Liver (tissue), 9 donors: ENCODE results near the gene MED25. TPM values are rescaled to one million over a fixed set of nuclear protein-coding genes. Genes with fewer than 3 reads are reported as not detected.

Experiments
- DNase-seq: peaks from one replicate; pipeline ENCODE4 v3.0.0-alpha.2; 2017; ENCODE audit warnings: low spot score
- H3K27ac ChIP-seq, 2 donors: one replicate each; pipeline ENCODE4 v1.7.0; 2013; ENCODE audit warnings: inconsistent platforms in 2 of 2, low read length in 2 of 2, control low read depth in 1 of 2, low read depth in 1 of 2, mild to moderate bottlenecking in 1 of 2
- H3K27me3 ChIP-seq, 4 donors: one replicate each; pipeline versions ENCODE4 v1.6.1 to v1.7.0; 2013; ENCODE audit warnings: low read length in 3 of 4, inconsistent platforms in 1 of 4, mild to moderate bottlenecking in 1 of 4, moderate library complexity in 1 of 4; ENCODE audit not compliant: control insufficient read depth in 4 of 4, insufficient read depth in 4 of 4
- H3K36me3 ChIP-seq, 4 donors: one replicate each; pipeline versions ENCODE4 v1.6.1 to v1.7.0; 2013; ENCODE audit warnings: low read length in 3 of 4, mild to moderate bottlenecking in 3 of 4, low read depth in 1 of 4, moderate library complexity in 1 of 4; ENCODE audit not compliant: control insufficient read depth in 4 of 4, insufficient read depth in 3 of 4
- H3K4me1 ChIP-seq, 4 donors: one replicate each; pipeline versions ENCODE4 v1.6.1 to v1.7.0; 2013; ENCODE audit warnings: low read length in 3 of 4, mild to moderate bottlenecking in 3 of 4, moderate library complexity in 1 of 4; ENCODE audit not compliant: control insufficient read depth in 4 of 4, insufficient read depth in 4 of 4
- H3K4me3 ChIP-seq, 3 donors: one replicate each; pipeline versions ENCODE4 v1.6.1 to v1.7.0; 2013; ENCODE audit warnings: low read length in 3 of 3, control low read depth in 1 of 3, low read depth in 1 of 3, mild to moderate bottlenecking in 1 of 3
- H3K9ac ChIP-seq, 2 donors: one replicate each; pipeline ENCODE4 v1.7.0; 2013; ENCODE audit warnings: low read length in 2 of 2, mild to moderate bottlenecking in 2 of 2, moderate library complexity in 2 of 2, control low read depth in 1 of 2, low read depth in 1 of 2
- H3K9me3 ChIP-seq, 4 donors: one replicate each; pipeline versions ENCODE4 v1.6.1 to v1.7.0; 2013; ENCODE audit warnings: low read length in 3 of 4; ENCODE audit not compliant: control insufficient read depth in 4 of 4
- EGR1 ChIP-seq, 2 donors: IDR thresholded peaks; 2 replicates each; pipeline ENCODE4 v1.6.1; 2016 to 2018; ENCODE audit warnings: antibody characterized with exemption in 2 of 2, low read depth in 2 of 2
- FOXA1 ChIP-seq: IDR thresholded peaks from 2 replicates; pipeline ENCODE4 v1.6.1; 2016; ENCODE audit warnings: antibody characterized with exemption
- FOXA2 ChIP-seq: IDR thresholded peaks from 2 replicates; pipeline ENCODE4 v1.6.1; 2016; ENCODE audit warnings: antibody characterized with exemption
- HNF4A ChIP-seq, 2 donors: conservative IDR thresholded peaks; 2 replicates each; pipeline ENCODE4 v1.6.1; 2016; ENCODE audit warnings: antibody characterized with exemption in 2 of 2, mild to moderate bottlenecking in 2 of 2
- HNF4G ChIP-seq: IDR thresholded peaks from 2 replicates; pipeline ENCODE4 v1.6.1; 2016; ENCODE audit warnings: antibody characterized with exemption
- JUND ChIP-seq, 2 donors: IDR thresholded peaks; 2 replicates each; pipeline ENCODE4 v1.6.1; 2016; ENCODE audit warnings: antibody characterized with exemption in 2 of 2
- RAD21 ChIP-seq, 2 donors: IDR thresholded peaks; 2 replicates each; pipeline ENCODE4 v1.6.1; 2016; ENCODE audit warnings: antibody characterized with exemption in 2 of 2, mild to moderate bottlenecking in 2 of 2
- RXRA ChIP-seq, 2 donors: IDR thresholded peaks; 2 replicates each; pipeline ENCODE4 v1.6.1; 2017 to 2018; ENCODE audit warnings: antibody characterized with exemption in 2 of 2, mild to moderate bottlenecking in 1 of 2
- SP1 ChIP-seq: IDR thresholded peaks from 2 replicates; pipeline ENCODE4 v1.6.1; 2018; ENCODE audit warnings: antibody characterized with exemption, mild to moderate bottlenecking
- TAF1 ChIP-seq: conservative IDR thresholded peaks from 2 replicates; pipeline ENCODE4 v1.6.1; 2016; ENCODE audit warnings: antibody characterized with exemption, mild to moderate bottlenecking
- YY1 ChIP-seq: IDR thresholded peaks from 2 replicates; pipeline ENCODE4 v1.6.1; 2016; ENCODE audit warnings: antibody characterized with exemption, mild to moderate bottlenecking
- WGBS: extraction: QIAGEN DNeasy Blood & Tissue Kit; methylation state at CpG from one replicate; pipeline ENCODE4 v1.1.7; 2013; 5-methylcytosine and 5-hydroxymethylcytosine counted together
- polyA plus RNA-seq, 2 donors: library from polyadenylated mRNA; stranded (reverse) in 1 of 2; unstranded in 1 of 2; fragments of 200-250 nt in 1 of 2; fragments of >200 nt in 1 of 2; fragmentation: Nextera tagmentation in 1 of 2; extraction: Ambion mirVana in 1 of 2; gene quantifications; one replicate each; pipeline versions ENCODE4 v1.2.1 to v1.2.3, GENCODE V29; 2013 to 2015
- total RNA-seq, 2 donors: library from RNA; depleted of rRNA; stranded (reverse); fragments of >200 nt; gene quantifications; one replicate each; pipeline ENCODE4 v1.2.3, GENCODE V29; 2014
- TF ChIP-seq, protein P1 (sequence below): IDR thresholded peaks from 2 replicates; pipeline ENCODE4 v1.6.1; 2016; ENCODE audit warnings: antibody characterized with exemption
- TF ChIP-seq, protein P2 (sequence below): fragments of 150-350 bp; IDR thresholded peaks from 2 replicates; pipeline ENCODE4 v1.5.1; 2017; ENCODE audit warnings: improper control_type of control experiment, low read depth, low read length; ENCODE audit not compliant: missing input control
- TF ChIP-seq, protein P3 (sequence below): IDR thresholded peaks from 2 replicates; pipeline ENCODE4 v1.6.1; 2016; ENCODE audit warnings: antibody characterized with exemption, mild to moderate bottlenecking
- TF ChIP-seq, protein P4 (sequence below): IDR thresholded peaks from 2 replicates; pipeline ENCODE4 v1.6.1; 2016; ENCODE audit warnings: antibody characterized with exemption
- donor health status: healthy.
- donor health status: healthy.
- donor health status: healthy.
- donor health status: healthy.
- donor health status: healthy.

Gene MED25
- total and polyA plus RNA-seq, 4 donors, result 4.7 to 24.1 (median 9.6) TPM

DNA sequence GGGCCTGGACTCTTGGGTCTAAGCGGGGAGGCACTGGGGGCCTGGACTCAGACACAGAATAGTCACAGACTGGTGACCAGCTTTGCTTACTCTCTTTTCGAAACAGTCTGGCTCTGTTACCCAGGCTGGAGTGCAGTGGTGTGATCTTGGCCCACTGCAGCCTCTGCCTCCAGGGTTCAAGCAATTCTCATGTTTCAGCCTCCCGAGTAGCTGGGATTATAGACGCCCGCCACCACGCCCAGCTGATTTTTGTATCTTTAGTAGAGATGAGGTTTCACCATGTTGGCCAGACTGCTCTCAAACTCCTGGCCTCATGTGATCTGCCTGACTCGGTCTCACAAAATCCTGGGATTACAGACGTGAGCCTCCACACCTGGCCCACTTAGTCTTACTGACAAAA, 11.1 kb downstream of the MED25 start:
- Histone ChIP-seq H3K36me3 (peaks cover 5 to 43% (median 12%) of the 10 kb centered on the region in 4 donors), H3K27ac (no peak overlapping the region), H3K9ac (no peak overlapping the region), H3K27me3 (no peaks in the 10 kb centered on the region), H3K4me3 (no peak overlapping the region), H3K4me1 (no peaks in the 10 kb centered on the region), H3K9me3 (no peaks in the 10 kb centered on the region)
- WGBS, result 95% methylated on average over 8 of the region's 8 CpGs
- TF ChIP-seq HNF4G (no peak), TAF1 (no peak), SP1 (no peak), JUND (IDR thresholded peaks at IDR 0.05) (no peak), RAD21 (IDR thresholded peaks at IDR 0.05) (no peak), YY1 (no peak), FOXA2 (no peak)
- TF ChIP-seq, protein P1, sequence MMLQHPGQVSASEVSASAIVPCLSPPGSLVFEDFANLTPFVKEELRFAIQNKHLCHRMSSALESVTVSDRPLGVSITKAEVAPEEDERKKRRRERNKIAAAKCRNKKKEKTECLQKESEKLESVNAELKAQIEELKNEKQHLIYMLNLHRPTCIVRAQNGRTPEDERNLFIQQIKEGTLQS, result no peak
- TF ChIP-seq, protein P2, sequence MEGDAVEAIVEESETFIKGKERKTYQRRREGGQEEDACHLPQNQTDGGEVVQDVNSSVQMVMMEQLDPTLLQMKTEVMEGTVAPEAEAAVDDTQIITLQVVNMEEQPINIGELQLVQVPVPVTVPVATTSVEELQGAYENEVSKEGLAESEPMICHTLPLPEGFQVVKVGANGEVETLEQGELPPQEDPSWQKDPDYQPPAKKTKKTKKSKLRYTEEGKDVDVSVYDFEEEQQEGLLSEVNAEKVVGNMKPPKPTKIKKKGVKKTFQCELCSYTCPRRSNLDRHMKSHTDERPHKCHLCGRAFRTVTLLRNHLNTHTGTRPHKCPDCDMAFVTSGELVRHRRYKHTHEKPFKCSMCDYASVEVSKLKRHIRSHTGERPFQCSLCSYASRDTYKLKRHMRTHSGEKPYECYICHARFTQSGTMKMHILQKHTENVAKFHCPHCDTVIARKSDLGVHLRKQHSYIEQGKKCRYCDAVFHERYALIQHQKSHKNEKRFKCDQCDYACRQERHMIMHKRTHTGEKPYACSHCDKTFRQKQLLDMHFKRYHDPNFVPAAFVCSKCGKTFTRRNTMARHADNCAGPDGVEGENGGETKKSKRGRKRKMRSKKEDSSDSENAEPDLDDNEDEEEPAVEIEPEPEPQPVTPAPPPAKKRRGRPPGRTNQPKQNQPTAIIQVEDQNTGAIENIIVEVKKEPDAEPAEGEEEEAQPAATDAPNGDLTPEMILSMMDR, result no peak
- TF ChIP-seq, protein P3, sequence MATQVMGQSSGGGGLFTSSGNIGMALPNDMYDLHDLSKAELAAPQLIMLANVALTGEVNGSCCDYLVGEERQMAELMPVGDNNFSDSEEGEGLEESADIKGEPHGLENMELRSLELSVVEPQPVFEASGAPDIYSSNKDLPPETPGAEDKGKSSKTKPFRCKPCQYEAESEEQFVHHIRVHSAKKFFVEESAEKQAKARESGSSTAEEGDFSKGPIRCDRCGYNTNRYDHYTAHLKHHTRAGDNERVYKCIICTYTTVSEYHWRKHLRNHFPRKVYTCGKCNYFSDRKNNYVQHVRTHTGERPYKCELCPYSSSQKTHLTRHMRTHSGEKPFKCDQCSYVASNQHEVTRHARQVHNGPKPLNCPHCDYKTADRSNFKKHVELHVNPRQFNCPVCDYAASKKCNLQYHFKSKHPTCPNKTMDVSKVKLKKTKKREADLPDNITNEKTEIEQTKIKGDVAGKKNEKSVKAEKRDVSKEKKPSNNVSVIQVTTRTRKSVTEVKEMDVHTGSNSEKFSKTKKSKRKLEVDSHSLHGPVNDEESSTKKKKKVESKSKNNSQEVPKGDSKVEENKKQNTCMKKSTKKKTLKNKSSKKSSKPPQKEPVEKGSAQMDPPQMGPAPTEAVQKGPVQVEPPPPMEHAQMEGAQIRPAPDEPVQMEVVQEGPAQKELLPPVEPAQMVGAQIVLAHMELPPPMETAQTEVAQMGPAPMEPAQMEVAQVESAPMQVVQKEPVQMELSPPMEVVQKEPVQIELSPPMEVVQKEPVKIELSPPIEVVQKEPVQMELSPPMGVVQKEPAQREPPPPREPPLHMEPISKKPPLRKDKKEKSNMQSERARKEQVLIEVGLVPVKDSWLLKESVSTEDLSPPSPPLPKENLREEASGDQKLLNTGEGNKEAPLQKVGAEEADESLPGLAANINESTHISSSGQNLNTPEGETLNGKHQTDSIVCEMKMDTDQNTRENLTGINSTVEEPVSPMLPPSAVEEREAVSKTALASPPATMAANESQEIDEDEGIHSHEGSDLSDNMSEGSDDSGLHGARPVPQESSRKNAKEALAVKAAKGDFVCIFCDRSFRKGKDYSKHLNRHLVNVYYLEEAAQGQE, result no peak
- no peak for DNase-seq

DNA sequence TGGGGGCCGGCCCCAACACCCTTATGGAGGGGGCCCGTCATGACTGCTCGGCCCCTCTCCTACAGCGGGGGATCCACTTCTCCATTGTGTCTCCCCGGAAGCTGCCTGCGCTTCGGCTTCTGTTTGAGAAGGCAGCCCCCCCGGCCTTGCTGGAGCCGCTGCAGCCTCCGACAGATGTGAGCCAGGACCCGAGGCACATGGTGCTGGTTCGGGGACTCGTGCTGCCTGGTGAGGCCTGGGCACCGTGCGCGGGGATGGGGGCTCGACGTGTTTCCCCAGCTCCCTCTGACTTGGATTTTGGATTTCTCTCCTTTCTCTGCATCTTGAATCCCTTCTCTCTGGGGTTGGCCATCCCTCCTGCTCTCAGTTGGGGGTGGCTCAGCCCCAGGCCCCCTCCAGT, 11.6 kb downstream of the MED25 start:
- no peaks in the 10 kb centered on the region for H3K9me3 ChIP-seq
- 98% methylated on average over 18 of the region's 18 CpGs for WGBS
- H3K9ac ChIP-seq, result no peak overlapping the region
- H3K4me1 ChIP-seq, result no peaks in the 10 kb centered on the region
- TF ChIP-seq HNF4A (conservative IDR thresholded peaks at IDR 0.05) (no peak), HNF4G (no peak)
- no peaks in the 10 kb centered on the region for H3K27me3 ChIP-seq
- H3K27ac ChIP-seq, result no peak overlapping the region
- peaks cover 5 to 48% (median 15%) of the 10 kb centered on the region in 4 donors for H3K36me3 ChIP-seq
- H3K4me3 ChIP-seq, result no peak overlapping the region
- no peak for DNase-seq

DNA sequence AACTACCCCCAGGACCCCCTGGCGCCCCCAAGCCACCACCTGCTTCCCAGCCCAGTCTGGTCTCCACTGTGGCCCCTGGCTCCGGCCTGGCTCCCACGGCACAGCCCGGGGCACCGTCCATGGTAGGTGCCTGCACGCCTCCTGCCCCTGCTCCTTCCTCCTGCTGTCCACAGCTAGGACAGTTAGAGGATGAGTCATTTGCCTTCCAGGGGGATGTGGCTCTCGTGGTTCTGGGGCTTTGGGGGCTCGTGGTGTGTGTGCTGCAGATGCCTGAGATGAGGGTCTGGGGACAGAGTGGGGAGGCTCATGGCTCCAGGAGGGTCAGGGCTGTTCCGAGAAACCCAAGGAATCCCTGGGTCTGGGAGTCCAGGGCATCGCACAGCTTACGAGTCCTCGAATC, 12.7 kb downstream of the MED25 start:
- 95% methylated on average over 12 of the region's 12 CpGs for WGBS
- DNase-seq, result no peak
- Histone ChIP-seq H3K9me3 (no peaks in the 10 kb centered on the region), H3K4me1 (no peaks in the 10 kb centered on the region), H3K27ac (no peak overlapping the region), H3K36me3 (peaks cover 5 to 48% (median 18%) of the 10 kb centered on the region in 4 donors), H3K9ac (no peak overlapping the region), H3K4me3 (no peak overlapping the region), H3K27me3 (no peaks in the 10 kb centered on the region)
- TF ChIP-seq, protein P3, result no peak
- TF ChIP-seq, protein P1, result no peak
- TF ChIP-seq YY1 (no peak), EGR1 (IDR thresholded peaks at IDR 0.05; ENCODE audit: low read depth in 2 of 2) (no peak), FOXA1 (no peak), TAF1 (no peak), HNF4G (no peak), RXRA (IDR thresholded peaks at IDR 0.05) (no peak)
- TF ChIP-seq, protein P4, sequence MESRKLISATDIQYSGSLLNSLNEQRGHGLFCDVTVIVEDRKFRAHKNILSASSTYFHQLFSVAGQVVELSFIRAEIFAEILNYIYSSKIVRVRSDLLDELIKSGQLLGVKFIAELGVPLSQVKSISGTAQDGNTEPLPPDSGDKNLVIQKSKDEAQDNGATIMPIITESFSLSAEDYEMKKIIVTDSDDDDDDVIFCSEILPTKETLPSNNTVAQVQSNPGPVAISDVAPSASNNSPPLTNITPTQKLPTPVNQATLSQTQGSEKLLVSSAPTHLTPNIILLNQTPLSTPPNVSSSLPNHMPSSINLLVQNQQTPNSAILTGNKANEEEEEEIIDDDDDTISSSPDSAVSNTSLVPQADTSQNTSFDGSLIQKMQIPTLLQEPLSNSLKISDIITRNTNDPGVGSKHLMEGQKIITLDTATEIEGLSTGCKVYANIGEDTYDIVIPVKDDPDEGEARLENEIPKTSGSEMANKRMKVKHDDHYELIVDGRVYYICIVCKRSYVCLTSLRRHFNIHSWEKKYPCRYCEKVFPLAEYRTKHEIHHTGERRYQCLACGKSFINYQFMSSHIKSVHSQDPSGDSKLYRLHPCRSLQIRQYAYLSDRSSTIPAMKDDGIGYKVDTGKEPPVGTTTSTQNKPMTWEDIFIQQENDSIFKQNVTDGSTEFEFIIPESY, result no peak
